Stimulated activated CD8-positive, alpha-beta memory T cell treated with anti-CD3 and anti-CD28 coated beads, Interleukin-4, amount 100 ng/mL, for 24 hours (primary cell): Measurements from ENCODE around the gene PINK1.
"Not testable (repeated sequence)": the region's sequence is repeated elsewhere in the genome, so short reads cannot be mapped to it uniquely, and the experiment has no call there.

Experiments
- DNase-seq: peaks from one replicate; pipeline ENCODE4 v3.0.0-alpha.2; 2020; ENCODE audit warnings: low read depth

The PINK1 gene

DNA sequence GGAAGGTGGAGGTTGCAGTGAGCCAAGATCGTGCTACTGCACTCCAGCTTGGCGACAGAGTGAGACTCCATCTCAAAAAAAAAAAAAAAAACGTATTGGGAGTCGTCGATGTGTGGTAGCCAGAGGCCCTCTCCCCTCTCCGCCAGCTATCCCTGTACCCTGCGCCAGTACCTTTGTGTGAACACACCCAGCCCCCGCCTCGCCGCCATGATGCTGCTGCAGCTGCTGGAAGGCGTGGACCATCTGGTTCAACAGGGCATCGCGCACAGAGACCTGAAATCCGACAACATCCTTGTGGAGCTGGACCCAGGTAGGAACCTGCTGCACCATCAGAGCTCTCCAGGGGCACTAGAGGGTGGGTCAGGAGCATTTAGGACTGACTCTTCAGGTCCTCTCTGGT, 12.2 kb downstream of the PINK1 start:
- no peak for DNase-seq

DNA sequence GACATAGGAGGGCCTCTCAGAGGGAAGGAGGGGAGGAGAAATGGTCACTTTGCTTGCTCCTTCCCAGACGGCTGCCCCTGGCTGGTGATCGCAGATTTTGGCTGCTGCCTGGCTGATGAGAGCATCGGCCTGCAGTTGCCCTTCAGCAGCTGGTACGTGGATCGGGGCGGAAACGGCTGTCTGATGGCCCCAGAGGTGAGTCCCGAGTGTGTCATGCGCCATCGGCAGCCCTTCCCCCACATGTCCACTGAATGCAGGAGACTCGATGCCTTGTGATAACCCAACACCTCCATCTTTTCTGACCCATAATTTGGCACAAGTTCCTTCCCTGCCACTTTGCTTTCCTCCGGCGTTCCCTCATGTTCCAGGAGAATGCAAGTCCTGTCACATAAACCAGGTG, 15.2 kb downstream of the PINK1 start:
- no peak for DNase-seq

DNA sequence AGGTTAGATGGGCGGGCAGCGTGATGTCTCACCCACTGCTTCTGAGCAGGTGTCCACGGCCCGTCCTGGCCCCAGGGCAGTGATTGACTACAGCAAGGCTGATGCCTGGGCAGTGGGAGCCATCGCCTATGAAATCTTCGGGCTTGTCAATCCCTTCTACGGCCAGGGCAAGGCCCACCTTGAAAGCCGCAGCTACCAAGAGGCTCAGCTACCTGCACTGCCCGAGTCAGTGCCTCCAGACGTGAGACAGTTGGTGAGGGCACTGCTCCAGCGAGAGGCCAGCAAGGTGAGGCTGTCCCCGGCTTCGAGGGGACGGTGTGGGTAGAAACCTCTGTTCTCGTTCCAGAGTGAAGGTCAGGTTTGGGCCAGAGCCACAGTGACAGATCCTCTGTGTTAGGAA, 15.7 kb downstream of the PINK1 start:
- DNase-seq, result no peak

DNA sequence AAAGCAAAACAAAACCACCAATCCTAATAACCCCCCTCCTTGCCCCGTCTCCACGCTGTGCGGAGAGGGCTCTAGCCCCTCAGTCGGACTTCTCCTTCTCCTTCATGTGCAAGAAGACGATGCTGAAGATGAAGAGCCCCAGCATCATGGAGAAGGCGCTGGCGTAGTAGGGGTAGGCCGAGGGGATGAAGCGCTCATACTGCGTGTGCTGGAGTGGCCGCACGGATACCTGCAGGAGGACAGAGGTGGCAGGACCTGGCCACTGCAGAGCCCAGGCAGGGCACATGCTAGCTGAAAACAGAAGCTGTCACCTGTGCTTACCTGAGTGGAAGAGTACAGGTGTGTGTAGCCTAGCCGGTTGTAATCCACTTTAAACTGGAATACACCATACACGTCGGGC, 19.0 kb downstream of the PINK1 start:
- no peak for DNase-seq

DNA sequence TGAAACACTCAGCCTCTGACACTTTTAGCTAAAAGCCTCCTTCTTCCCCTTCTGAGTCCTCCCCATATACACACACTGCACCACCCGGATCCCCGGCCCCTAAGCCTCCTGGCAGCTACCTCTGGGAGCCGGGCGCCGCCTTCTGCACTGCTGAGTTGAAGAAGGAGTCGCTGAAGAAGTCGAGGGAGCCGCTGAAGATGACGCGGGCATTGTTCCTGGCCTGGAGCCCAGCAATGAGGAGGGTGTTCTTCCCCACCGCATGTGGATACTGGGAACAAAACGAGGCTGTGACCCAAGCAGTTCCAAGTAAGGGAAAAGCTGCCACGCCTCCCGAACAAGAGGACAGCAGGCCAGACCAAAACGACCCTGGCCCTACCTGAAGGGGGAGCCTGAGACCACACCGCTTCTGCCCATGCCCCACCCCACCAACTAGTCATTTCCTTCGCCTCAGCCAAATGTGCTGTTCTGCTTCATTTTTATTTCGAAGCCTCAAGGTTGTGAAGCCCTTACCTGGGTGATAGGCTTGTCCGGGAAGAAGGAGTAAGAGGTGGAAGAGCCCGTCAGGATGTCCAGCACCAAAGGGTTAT, 20.9 kb downstream of the PINK1 start:
- no peak for DNase-seq

DNA sequence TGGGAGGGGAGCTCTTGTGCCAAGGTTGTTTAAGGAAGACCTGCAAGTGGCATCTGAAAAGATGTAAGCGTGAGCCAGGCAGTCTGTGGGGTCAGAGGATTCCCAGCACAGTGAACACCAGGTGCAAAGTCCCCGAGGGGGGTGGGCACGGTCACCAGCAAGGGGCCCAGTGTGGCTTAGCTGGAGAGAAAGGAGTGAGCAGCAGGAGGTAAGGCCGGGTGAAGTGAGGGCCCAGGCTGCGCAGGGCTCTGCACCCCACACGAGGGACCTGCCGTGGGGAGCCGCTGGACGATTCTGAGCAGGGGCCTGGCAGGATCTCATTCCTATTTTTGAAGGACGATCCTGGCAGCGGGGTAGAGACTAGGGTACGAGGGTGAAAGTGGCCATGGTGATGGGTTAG, 23.8 kb downstream of the PINK1 start:
- no peak for DNase-seq

DNA sequence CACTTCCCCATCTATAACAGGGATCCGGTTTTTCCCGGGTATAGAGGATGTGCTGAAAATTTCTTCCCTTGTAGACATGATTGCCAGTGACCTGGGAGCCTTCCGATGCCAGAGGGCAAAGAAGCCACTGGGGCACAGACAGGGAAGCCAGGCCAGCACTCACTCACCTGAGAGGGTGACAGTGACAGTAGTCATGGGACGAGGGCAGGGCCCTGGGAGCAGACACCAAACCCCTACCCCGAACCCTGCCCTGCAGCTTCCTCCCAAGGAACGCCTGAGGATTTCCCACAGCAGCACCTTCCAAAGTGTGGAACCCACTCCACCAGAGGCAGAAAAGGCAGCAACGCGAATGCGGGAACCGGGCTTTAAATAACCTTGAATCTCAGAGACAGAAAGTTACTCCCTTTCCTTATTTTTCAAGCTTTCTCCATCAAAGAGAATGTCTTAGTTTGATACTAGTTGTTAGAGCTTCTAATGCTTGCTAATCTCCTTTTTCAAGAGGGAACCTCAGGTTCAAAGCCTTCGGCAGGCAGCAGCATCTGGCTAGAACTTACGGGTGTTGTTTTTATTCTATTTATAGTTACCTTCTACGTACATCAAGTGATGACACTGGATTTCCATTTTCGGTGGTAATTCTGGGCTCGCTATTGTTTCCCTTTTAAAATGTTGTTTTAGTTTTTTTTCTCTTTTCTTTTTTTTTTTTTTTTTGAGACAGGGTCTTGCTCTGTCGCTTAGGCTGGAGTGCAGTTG, 25.1 kb downstream of the PINK1 start:
- no peak for DNase-seq

DNA sequence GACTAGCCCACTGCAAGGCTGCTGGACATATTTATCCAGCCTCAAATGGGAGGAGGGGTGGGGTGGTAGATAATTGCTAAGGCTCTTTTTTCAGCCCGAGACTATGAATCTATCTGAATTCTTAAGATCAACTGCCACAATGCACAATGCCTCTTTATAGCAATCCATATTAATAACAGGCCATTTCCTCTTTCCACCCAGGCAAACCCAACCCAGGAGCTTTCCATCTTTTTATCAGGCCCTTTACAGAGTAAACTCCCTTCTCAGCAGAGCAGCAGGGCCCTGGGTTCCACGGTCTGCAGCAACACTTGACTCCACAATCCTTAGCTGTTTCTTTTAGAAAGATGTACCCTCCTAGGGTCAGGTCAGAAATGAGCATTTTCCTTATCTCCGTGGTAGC, 27.1 kb downstream of the PINK1 start:
- no peak for DNase-seq

DNA sequence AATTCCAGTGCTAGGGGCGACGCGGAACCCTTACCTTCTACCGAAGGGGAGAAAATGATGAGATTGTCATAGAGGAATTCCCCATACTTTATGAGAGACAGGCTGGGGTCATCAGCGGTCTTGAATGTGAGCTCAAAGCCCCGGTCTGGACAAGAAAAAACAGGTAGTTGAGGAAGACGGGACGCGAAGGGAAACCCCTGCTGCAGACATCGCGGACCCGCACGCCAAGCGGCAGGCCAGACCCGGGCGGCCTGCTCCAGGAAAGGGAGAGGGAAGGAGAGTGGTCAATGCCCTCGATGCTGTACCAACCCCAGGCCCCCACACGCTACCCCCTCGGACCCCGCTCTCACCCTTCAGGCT, 27.6 kb downstream of the PINK1 start:
- DNase-seq, result no peak

DNA sequence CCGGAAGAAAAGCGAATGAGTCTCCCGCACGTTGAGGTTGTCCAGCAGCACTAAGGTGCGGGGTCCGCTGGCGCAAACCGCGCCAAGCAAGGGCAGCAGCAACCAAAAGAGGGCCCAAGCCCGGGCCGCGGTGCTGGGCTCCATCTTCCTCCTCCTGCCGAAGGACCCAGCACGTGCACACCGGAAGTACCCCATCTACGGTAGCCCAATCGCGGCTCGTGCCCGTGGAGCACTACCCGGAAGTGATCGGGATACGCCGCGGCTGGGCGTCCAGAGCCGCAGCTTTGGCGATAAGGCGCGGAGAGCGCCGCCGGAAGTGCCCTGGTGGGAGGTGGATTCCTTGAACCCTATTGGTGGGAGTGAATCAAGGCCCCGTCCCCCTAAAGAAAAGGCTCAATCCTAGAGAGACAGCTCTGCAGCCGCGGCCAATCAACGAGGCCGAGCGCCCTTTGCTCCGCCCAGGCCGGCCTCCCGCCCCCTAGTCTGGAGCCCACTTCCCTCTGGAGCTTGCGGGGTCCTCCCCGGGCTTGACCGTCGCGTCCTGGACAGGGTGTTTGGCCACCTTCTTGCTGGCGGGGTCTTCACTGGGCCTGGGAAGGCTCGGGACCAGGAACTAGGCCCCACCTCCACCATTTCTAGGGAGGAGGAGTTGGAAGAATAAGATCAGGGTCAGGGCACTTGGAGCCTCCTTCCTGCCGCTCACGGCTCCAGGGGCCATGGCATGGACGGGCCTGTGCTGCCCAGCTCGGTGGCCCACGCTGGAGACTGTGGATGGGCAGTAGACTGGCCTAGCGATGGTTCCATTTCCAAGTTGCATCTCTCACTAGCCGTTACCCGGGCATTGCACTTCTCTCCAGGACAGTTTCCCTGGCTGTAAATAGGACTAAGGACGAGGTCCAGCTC, 28.2 kb downstream of the PINK1 start, which contains the start of gene DDOST:
TSS of gene DDOST (minus strand) at position 163 of the 903 bp plus-strand sequence. CDS start at position 144, 19 bp downstream.
- peak; percentile 92 for DNase-seq

DNA sequence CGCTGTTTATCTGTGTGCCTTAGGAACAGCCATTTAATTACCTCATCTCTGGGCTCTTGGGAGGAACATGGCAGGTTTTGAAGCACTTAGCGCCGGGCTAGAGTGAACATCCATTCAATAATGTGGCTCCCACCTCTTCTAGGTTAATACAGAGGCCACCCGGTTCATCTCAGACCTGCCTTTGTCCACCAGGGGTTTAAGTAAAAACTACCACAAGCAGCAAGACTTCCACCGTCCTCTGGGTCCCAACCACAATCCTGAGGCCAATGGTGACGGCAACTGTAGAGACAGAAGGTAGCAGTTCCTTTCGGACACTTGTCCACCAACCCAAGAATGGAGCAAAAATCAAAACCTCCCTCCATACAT, 28.8 kb downstream of the PINK1 start:
- no peak for DNase-seq

DNA sequence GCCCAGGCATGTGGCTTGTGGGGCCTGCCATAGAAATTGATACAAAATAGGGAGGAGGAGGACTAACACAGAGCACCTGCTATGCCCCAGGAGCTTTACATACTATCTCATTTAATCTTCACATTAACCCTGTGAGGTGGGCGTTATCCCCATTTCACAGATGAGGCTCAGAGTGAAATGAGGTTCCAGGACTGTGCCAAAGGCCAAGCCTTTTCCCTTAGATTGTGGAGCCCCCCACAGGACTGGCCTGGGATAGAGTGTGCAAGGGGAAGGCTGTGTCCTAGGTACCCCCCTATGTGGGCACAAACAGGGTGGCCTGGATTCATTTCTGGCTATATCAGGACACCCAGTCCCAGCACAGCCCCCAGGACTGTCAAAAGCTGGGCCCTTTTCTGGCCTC, 30.1 kb downstream of the PINK1 start:
- DNase-seq, result no peak

DNA sequence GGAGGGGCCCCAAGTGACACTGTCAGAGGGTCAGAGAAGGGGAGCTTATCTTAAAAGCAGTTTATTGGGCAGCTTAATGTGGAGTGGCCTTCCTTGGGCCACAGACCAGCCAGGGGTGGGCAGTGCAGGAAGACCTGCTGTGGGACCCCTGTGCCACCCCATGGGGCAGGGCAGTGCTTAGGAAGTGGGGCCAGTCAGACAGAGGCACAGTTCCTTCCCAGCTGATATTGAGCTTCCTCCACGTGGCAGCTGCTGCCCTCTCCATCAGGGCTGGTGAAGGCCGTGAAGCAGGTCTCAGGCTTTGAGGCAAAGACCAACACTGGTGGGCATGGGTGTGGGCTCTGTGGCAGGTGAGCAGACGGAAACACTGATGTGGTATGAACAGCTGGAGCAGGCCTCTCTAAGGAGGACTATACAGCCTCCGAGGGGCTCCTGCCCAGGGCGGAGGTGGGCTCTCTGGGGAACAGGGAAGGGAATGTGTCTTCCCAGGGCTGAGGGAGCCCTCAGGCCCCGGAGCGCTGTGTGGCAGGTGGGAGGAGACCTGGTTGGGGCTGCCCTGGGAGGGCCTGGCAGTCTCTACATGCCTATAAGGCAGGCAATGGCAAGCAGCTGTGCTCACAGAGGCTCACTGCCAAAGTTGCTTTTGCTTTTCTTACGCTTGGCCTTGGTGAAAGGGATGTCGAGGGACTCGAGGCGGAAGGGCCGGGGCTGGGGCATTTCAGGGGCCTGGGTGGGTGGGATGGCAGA, 30.9 kb downstream of the PINK1 start:
- DNase-seq, result no peak

DNA sequence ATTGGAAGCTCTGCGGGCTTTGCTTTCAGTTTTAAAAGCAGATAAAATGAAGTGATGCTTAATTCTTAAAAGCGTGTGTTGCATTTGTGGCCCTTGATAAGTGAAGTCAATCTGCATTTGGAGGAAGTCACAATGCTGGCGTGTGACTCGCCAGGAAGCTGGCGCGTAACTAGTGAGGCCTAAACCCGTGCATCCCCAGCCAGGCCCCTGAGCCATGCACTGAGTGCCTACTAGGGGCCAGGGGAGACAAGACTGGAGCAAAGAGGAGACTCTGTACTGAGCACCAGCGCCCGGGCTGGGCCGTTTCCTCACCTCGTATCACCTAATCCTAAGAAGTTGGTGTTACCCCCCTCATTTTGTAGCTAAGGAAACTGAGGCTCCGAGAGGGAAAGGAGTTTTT, 32.5 kb downstream of the PINK1 start:
- DNase-seq, result no peak

DNA sequence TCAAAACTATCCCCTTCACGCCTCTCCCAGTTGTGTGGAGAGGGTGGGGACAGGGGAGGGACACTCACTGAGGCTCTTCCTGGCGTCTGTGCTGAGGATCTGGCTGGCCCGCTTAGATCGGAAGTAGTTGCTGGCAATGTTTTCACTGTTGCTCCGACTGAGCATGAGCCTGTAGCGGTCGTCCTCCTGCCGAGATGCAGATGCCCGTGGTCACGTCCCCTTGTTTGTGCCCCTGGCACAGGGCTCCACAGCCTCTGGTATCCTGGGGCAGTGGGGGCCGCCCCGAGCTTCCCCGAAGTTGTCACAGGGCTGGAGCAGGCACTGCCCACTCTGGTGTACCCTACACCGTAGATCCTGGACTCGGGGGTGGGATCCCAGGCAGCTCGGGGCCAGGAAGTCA, 32.9 kb downstream of the PINK1 start:
- DNase-seq, result no peak

DNA sequence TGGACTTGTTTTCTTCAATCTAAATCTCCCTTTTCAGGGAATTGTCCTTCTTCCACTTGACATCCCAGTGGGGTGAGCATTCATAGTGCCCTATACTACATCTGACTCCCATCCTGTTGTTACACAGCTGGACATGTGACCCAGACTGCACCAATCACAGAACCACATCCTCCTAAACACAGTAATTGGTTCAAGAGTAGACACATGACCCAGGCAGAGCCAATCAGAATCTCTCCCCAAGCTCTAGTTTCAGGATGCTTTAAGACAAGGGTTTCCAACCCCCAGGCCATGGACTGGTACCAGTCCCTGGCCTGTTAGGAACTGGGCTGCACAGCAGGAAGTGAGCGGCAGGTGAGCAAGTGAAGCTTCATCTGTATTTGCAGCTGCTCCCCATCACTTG, 33.5 kb downstream of the PINK1 start:
- no peak for DNase-seq

DNA sequence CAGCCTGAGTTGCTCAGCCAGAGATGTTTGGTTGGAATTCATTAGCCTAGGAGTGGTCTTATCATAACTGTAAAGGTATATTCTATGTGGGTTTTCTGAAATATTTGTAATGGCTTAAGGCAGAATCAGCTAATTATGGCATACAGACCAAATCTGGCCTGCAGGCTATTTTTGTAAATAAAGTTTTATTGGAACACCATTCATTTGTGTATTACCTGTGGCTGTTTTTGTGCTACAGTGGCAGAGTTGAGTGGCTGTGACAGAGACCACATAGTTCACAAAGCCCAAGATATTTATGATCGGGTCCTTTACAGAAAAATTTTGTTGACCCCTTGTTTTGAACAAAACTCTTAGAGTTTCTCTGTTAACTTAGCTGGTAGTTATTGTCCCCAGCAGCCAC, 35.3 kb downstream of the PINK1 start:
- DNase-seq, result no peak

DNA sequence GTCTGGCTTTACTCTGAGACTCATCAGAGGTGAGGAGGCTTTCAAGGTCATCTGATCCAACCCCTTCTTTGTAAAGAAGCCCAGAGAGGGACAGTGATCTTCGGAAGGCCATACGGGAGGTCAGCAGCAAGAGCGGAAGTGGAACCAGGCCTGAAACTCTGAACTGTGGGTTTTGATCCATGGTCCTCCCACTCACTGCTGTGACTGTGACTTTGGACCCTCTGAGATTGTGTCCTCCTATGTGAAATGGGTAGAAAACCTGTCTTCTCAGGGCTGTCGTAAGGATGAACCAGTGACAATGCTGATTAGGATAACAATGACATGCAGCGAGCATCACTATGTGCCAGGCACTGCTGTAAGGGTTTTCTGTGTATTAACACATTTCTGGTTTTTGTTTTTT, 37.7 kb downstream of the PINK1 start:
- no peak for DNase-seq

DNA sequence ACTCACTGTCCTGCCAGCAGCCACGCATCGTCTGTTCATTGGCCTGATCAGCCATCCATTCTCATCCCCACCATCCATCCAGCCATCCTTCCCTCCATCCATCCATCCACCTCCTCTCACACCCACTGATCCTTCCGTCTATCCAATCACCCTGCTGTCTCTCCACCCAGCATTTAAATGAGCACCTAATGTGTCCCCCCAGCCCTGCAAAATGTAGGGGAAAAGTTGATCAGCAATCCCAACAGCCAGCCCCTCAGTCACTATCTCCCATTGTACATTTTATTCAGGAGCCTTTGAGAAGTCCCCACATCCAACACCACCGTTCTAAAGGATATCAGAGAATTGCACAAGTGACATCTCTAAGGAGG, 39.0 kb downstream of the PINK1 start:
- no peak for DNase-seq

DNA sequence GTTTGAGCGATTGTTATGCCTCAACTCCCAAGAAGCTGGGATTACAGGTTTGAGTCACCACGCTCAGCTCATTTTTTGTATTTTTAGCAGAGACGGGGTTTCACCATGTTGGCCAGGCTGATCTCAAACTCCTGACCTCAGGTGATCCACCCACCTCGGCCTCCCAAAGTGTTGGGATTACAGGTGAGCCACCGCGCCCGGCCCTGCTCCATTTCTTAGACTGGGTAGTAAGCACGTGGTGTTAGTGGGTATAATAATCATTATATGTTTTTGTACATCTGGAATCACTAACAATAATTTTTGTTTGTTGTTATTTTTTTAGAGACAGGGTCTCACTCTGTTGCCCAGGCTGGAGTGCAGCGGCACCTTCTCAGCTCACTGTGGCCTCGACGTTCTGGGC, 40.4 kb downstream of the PINK1 start:
- DNase-seq, result not testable (repeated sequence)

DNA sequence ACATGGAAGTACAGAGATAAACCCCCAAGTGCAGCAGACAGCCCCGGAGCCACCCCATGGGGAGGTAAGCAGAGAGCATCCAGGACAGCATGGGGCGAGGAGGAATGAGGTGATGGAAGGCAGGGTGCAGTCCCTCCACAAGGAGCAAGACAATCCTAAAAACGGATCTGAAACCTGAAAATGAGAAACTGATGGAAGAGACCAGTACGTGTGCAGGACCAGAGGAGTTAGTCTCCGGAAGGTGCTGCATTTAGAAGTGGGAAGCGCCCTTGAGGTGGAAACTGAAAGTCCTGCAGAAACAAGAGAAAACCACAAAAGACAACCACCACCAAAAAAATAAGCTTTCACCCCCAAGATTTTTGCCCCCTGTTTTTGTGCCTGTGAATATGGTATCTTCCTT, 45.3 kb downstream of the PINK1 start:
- no peak for DNase-seq

DNA sequence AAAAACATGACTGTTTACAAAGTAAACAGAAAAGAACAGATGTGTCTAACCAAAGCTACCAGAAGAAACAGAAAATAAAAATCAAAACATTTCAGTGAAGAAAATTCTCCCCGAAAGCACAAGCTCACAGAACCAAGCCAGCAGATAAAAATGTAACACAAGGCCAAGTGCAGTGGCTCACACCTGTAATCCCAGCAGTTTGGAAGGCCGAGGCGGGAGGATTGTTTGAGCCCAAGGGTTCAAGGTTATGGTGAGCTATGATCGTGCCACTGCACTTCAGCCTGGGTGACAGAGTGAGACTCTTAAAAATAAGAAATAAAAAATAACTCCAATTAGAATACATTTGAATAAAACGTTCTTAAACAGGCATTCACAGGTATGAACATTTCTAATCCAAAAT, 47.0 kb downstream of the PINK1 start:
- no peak for DNase-seq

DNA sequence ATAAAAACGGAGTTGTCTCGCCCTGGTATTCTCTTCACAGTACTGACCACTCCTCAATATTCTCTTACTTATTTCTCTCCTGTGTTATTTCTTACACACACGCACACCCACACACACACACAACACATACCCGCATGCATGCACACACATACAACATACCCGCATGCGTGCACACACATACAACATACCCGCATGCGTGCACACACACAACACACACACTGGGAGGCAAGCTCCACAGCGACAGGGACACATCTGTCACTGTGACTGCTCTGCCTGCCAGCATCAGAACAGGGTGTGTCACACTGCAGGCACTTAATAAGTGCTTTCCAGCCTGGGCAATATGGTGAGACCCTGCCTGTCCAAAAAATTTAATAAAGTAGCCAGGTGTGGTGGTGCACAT, 48.7 kb downstream of the PINK1 start:
- DNase-seq, result no peak
